ENCODE data around the gene C4A. TPM values are rescaled to one million over a fixed set of nuclear protein-coding genes. Genes with fewer than 3 reads are reported as not detected.

C4A gene
- polyA plus RNA-seq, 3 donors, result 12.6 TPM; not detected in 2

- Histone ChIP-seq H3K27ac (ENCODE audit: low read depth in 1 of 2, low read length in 2 of 2) (peak overlapping the region in 1 of 2 donors; percentile 10), H4K20me1 (ENCODE audit: insufficient read depth, low read length) (no peaks in the 10 kb centered on the region), H3K9me3 (replicated peaks in 1 of 2; ENCODE audit: control insufficient read depth in 1 of 2, insufficient read depth in 1 of 2, low read length in 2 of 2) (no peaks in the 10 kb centered on the region), H3K4me1 (ENCODE audit: control insufficient read depth in 1 of 2, insufficient read depth in 2 of 2, low read length in 2 of 2) (no peaks in the 10 kb centered on the region), H3K4me3 (replicated peaks in 1 of 3; ENCODE audit: low read depth in 2 of 3, low read length in 3 of 3) (no peak overlapping the region), H3K36me3 (replicated peaks in 1 of 2; ENCODE audit: control insufficient read depth in 1 of 2, insufficient read depth in 2 of 2, low read length in 2 of 2) (peaks cover 61 to 67% of the 10 kb centered on the region in 2 donors), H3K27me3 (ENCODE audit: control insufficient read depth in 2 of 2, insufficient read depth in 2 of 2, low read length in 2 of 2) (no peaks in the 10 kb centered on the region), H3K9ac (ENCODE audit: insufficient read depth, low read length, poor library complexity, severe bottlenecking) (no peak overlapping the region), H2AFZ (ENCODE audit: insufficient read depth, low read depth, low read length, poor library complexity, severe bottlenecking) (no peak overlapping the region), H3K79me2 (ENCODE audit: insufficient read depth, low read length) (no peaks in the 10 kb centered on the region), H3K4me2 (replicated peaks; ENCODE audit: extremely low read depth, low read length, poor library complexity, severe bottlenecking) (no peak overlapping the region)
- Mint-ChIP-seq H3K27ac (peak overlapping the region in 4 of 7 donors; percentile 5 to 84 (median 35)), H3K36me3 (peaks cover 55 to 56% of the 10 kb centered on the region in 2 donors), H3K4me3 (no peak overlapping the region), H3K9me3 (peaks cover 0 to 1% (median 0%) of the 10 kb centered on the region in 7 donors), H3K27me3 (ENCODE audit: low read depth in 3 of 3) (peaks cover 1 to 16% (median 3%) of the 10 kb centered on the region in 3 donors), H3K4me1 (peaks cover 12% of the 10 kb centered on the region)
- intact Hi-C loops (cut with micrococcal nuclease), result loop anchor here in 1 of 2 donors (5.0 to 10.0 kb wide), 3 partner anchors 55 to 407 kb away; partner anchors contain the start of genes ATP6V1G2, DDX39B, EHMT2 and NFKBIL1
- WGBS (ENCODE audit: insufficient coverage), result 100% methylated on average over 1 of the region's 5 CpGs
- peak; percentile 85 for TF ChIP-seq CTCF (IDR thresholded peaks at IDR 0.05)
- peak; percentile 51 to 60 (median 59) for DNase-seq
Observed at GRCh38 chr6:31952140-31952805, 29.6 kb upstream of the C4A start.

- Mint-ChIP-seq H3K4me1 (peaks cover 16% of the 10 kb centered on the region), H3K27ac (peak overlapping the region in 6 of 7 donors; percentile 5 to 84 (median 46)), H3K27me3 (ENCODE audit: low read depth in 3 of 3) (peaks cover 0 to 13% (median 1%) of the 10 kb centered on the region in 3 donors), H3K4me3 (no peak overlapping the region), H3K9me3 (peaks cover 0 to 1% (median 0%) of the 10 kb centered on the region in 7 donors), H3K36me3 (peaks cover 55 to 56% of the 10 kb centered on the region in 2 donors)
- Histone ChIP-seq H2AFZ (ENCODE audit: insufficient read depth, low read depth, low read length, poor library complexity, severe bottlenecking) (no peak overlapping the region), H3K4me2 (replicated peaks; ENCODE audit: extremely low read depth, low read length, poor library complexity, severe bottlenecking) (no peak overlapping the region), H3K9ac (ENCODE audit: insufficient read depth, low read length, poor library complexity, severe bottlenecking) (no peak overlapping the region), H3K4me3 (replicated peaks in 1 of 3; ENCODE audit: low read depth in 2 of 3, low read length in 3 of 3) (no peak overlapping the region), H3K9me3 (replicated peaks in 1 of 2; ENCODE audit: control insufficient read depth in 1 of 2, insufficient read depth in 1 of 2, low read length in 2 of 2) (no peaks in the 10 kb centered on the region), H3K27ac (ENCODE audit: low read depth in 1 of 2, low read length in 2 of 2) (peak overlapping the region in 1 of 2 donors; percentile 10), H3K36me3 (replicated peaks in 1 of 2; ENCODE audit: control insufficient read depth in 1 of 2, insufficient read depth in 2 of 2, low read length in 2 of 2) (peaks cover 61 to 67% of the 10 kb centered on the region in 2 donors), H4K20me1 (ENCODE audit: insufficient read depth, low read length) (no peaks in the 10 kb centered on the region), H3K27me3 (ENCODE audit: control insufficient read depth in 2 of 2, insufficient read depth in 2 of 2, low read length in 2 of 2) (no peaks in the 10 kb centered on the region), H3K4me1 (ENCODE audit: control insufficient read depth in 1 of 2, insufficient read depth in 2 of 2, low read length in 2 of 2) (peaks cover 2 to 3% of the 10 kb centered on the region in 2 donors), H3K79me2 (ENCODE audit: insufficient read depth, low read length) (peaks cover 3% of the 10 kb centered on the region)
- TF ChIP-seq CTCF (IDR thresholded peaks at IDR 0.05), result no peak
- 100% methylated on average over 2 of the region's 5 CpGs for WGBS (ENCODE audit: insufficient coverage)
- no peak for DNase-seq
- intact Hi-C loops (cut with micrococcal nuclease), result loop anchor here in 1 of 2 donors (5.0 to 10.0 kb wide), 3 partner anchors 56 to 408 kb away; partner anchors contain the start of genes ATP6V1G2, DDX39B, EHMT2 and NFKBIL1
Observed at GRCh38 chr6:31952890-31953289, 29.0 kb upstream of the C4A start.

Data from CD14-positive monocyte (primary cell).